GM12878 (cell line): Measurements from ENCODE around the gene FXYD6. TPM values are rescaled to one million over a fixed set of nuclear protein-coding genes. Genes with fewer than 3 reads are reported as not detected.

Experiments used
- ATAC-seq: fragments of 200-7000 bp; cut with Tn5 transposase; 3 replicates; pipeline ENCODE4 v1.9.1; 2020; ENCODE audit warnings: mild to moderate bottlenecking, moderate library complexity
- BruUV-seq: library from RNA; stranded (reverse); fragments of 400-500 nt; replicated peaks from 2 replicates; lab custom pipeline; 2021; lab: Mats Ljungman, UMichigan
- CTCF ChIA-PET: fragments of 300-600 bp; sonication (Branson Sonifier 250); formaldehyde crosslinking; extraction: SDS; loops from one replicate; lab custom pipeline; 2021; ENCODE audit warnings: inconsistent platforms; lab: Yijun Ruan, JAX
- POLR2A ChIA-PET: fragments of 350-600 bp; formaldehyde crosslinking; extraction: SDS; loops from one replicate; lab custom pipeline; 2021; ENCODE audit warnings: inconsistent platforms; lab: Charles Lee
- RAD21 ChIA-PET: fragments of 300-600 bp; sonication (Branson Sonifier 250); formaldehyde crosslinking; loops from one replicate; lab custom pipeline; 2023; ENCODE audit warnings: antibody characterized with exemption; ENCODE audit not compliant: unreplicated experiment; lab: Charles Lee
- SMC1A ChIA-PET: fragments of 300-600 bp; sonication (Branson Sonifier 250); formaldehyde crosslinking; loops from one replicate; lab custom pipeline; 2023; ENCODE audit not compliant: unreplicated experiment, uncharacterized antibody; lab: Charles Lee
- DNase-seq: peaks from one replicate; pipeline ENCODE4 v3.0.0-alpha.2; 2011; ENCODE audit warnings: low read depth, low spot score
- FAIRE-seq: peaks from 3 replicates; lab custom pipeline; 2011; peaks lifted over from hg19 to GRCh38; lab: Jason Lieb, UNC
- H2AFZ ChIP-seq: 2 replicates; pipeline ENCODE4 v1.6.0; 2011; ENCODE audit warnings: low read depth, low read length, control low read depth; ENCODE audit not compliant: control insufficient read depth
- H3K27ac ChIP-seq: 2 replicates; pipeline ENCODE4 v1.5.1; 2011; ENCODE audit warnings: control low read depth; ENCODE audit not compliant: control insufficient read depth, insufficient read depth
- H3K27me3 ChIP-seq, 2 experiments: replicated peaks in 1 of 2; 2 replicates each; pipeline versions ENCODE4 v1.6.0 to v1.6.1; 2011; ENCODE audit warnings: low read length in 1 of 2; ENCODE audit not compliant: control insufficient read depth in 2 of 2, insufficient read depth in 2 of 2
- H3K36me3 ChIP-seq, 2 experiments: 2 replicates each; pipeline ENCODE4 v1.5.1; 2011; ENCODE audit warnings: low read length in 1 of 2; ENCODE audit not compliant: control insufficient read depth in 2 of 2, insufficient read depth in 2 of 2
- H3K4me1 ChIP-seq: 2 replicates; pipeline ENCODE4 v1.6.1; 2011; ENCODE audit warnings: mild to moderate bottlenecking, low read length, moderate library complexity, mixed read lengths; ENCODE audit not compliant: control insufficient read depth, insufficient read depth
- H3K4me2 ChIP-seq: 2 replicates; pipeline ENCODE4 v1.6.0; 2011; ENCODE audit warnings: control low read depth; ENCODE audit not compliant: control insufficient read depth, insufficient read depth
- H3K4me3 ChIP-seq: fragments of 200-600 bp; sonication (generic); 2 replicates; pipeline ENCODE4 v1.5.1; 2016
- H3K79me2 ChIP-seq: 2 replicates; pipeline ENCODE4 v1.6.0; 2011; ENCODE audit warnings: low read length; ENCODE audit not compliant: control insufficient read depth, insufficient read depth
- H3K9ac ChIP-seq: 2 replicates; pipeline ENCODE4 v1.8.0; 2011; ENCODE audit warnings: low read length, control low read depth, mixed read lengths; ENCODE audit not compliant: control insufficient read depth, insufficient read depth
- H3K9me3 ChIP-seq: replicated peaks from 3 replicates; pipeline ENCODE4 v1.5.1; 2011; ENCODE audit warnings: mild to moderate bottlenecking, low read length; ENCODE audit not compliant: control insufficient read depth, insufficient read depth
- H4K20me1 ChIP-seq: 2 replicates; pipeline ENCODE4 v1.6.0; 2011; ENCODE audit not compliant: control insufficient read depth, insufficient read depth
- CBX3 ChIP-seq: fragments of 200-600 bp; sonication (generic); IDR thresholded peaks from 2 replicates; pipeline ENCODE4 v1.6.1; 2016; ENCODE audit warnings: low read depth, borderline replicate concordance
- EP300 ChIP-seq, 2 experiments: fragments of 150-350 bp in 1 of 2; IDR thresholded peaks; 2 replicates each; pipeline ENCODE4 v1.6.1; 2011 to 2012; ENCODE audit warnings: low read depth in 2 of 2, low read length in 2 of 2, borderline replicate concordance in 1 of 2, improper control_type of control experiment in 1 of 2, inconsistent platforms in 1 of 2; ENCODE audit not compliant: control insufficient read depth in 1 of 2
- FOS ChIP-seq: IDR thresholded peaks from 3 replicates; pipeline ENCODE4 v1.6.1; 2011; ENCODE audit warnings: borderline replicate concordance; ENCODE audit not compliant: insufficient read length; ENCODE audit errors: extremely low read depth
- NFXL1 ChIP-seq: fragments of 450-650 bp; IDR thresholded peaks from 2 replicates; pipeline ENCODE4 v1.6.1; 2017; ENCODE audit warnings: antibody characterized with exemption, mild to moderate bottlenecking, borderline replicate concordance
- NR2C2 ChIP-seq: IDR thresholded peaks from 2 replicates; pipeline ENCODE4 v1.6.1; 2011; ENCODE audit warnings: borderline replicate concordance, low read depth; ENCODE audit not compliant: control insufficient read depth, insufficient read length
- PML ChIP-seq: IDR thresholded peaks from 2 replicates; pipeline ENCODE4 v1.6.1; 2012; ENCODE audit warnings: low read length, inconsistent platforms
- SREBF1 ChIP-seq: IDR thresholded peaks from 2 replicates; pipeline ENCODE4 v1.6.1; 2012; ENCODE audit warnings: mild to moderate bottlenecking, low read length
- SUZ12 ChIP-seq: fragments of 200-600 bp; sonication (generic); IDR thresholded peaks from one replicate; pipeline ENCODE4 v1.6.1; 2018; ENCODE audit warnings: antibody characterized with exemption, mild to moderate bottlenecking; ENCODE audit not compliant: unreplicated experiment
- WGBS: methylation state at CpG from one replicate; pipeline ENCODE4 v1.1.6; 2016; ENCODE audit warnings: low lambda C conversion rate; ENCODE audit not compliant: insufficient replicate concordance, insufficient coverage; ENCODE audit errors: missing lambda C conversion rate; 5-methylcytosine and 5-hydroxymethylcytosine counted together
- in situ Hi-C: fragments of 300-500 bp; cut with MboI; formaldehyde crosslinking; loops from 9 replicates; pipeline ENCODE4 v1.14.3; 2018; ENCODE audit warnings: mixed read lengths
- intact Hi-C: fragments of 100-400 bp; cut with micrococcal nuclease; formaldehyde crosslinking; loops from one replicate; pipeline ENCODE4 v1.14.2; 2022; ENCODE audit not compliant: unreplicated experiment
- polyA plus RNA-seq, 11 experiments: library from polyadenylated mRNA; depleted of rRNA in 4 of 11; unstranded in 6 of 11; stranded (reverse) in 5 of 11; fragments of >200 nt; fragmentation: Nextera tagmentation in 4 of 11; fragmentation: Illumina TruSeq in 1 of 11; extraction: Ambion mirVana in 4 of 11; extraction: Trizol in 1 of 11; gene quantifications; 1 replicate in 1 of 11; 2 replicates in 10 of 11; pipeline versions ENCODE4 v1.2.1 to v1.2.3, GENCODE V29; 2011 to 2016; ENCODE audit warnings: inconsistent platforms in 2 of 11, missing spikeins in 2 of 11, low read depth in 1 of 11
- total RNA-seq, 4 experiments: library from RNA; depleted of rRNA in 3 of 4; stranded (reverse); fragments of >200 nt in 3 of 4; fragmentation: Illumina TruSeq in 1 of 4; extraction: Trizol in 1 of 4; gene quantifications; 2 replicates each; pipeline versions ENCODE4 v1.2.1 to v1.2.3, GENCODE V29; 2013 to 2021

Gene FXYD6
- total and polyA plus RNA-seq, 10 of the 15 experiments (the other 5 are each of a cell fraction or from before 2014, with no cell fraction given) = 0.09 to 2.0 (median 0.23) TPM; not detected in 2

DNA sequence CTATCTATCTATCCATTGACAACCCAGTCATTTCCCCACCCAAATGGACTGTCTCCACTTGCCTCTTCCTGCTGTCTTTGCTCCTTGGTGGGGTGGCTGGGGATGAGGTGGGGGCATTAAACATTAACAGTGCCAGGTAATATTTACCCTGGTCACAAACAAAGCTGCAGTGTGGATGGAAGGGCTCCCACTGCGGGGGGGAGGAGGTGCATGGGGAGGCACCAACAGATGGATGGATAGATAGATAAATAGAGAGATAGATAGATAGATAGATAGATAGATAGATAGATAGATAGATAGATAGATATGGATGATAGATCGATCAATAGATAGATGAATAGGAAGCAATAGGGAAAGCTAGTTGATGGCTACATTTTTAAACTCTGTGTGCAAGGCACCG is 49.6 kb downstream of the FXYD6 start:
- Histone ChIP-seq H3K27ac (no peak overlapping the region), H3K4me2 (no peak overlapping the region), H3K9me3 (no peaks in the 10 kb centered on the region), H4K20me1 (no peaks in the 10 kb centered on the region), H3K27me3 (no peaks in the 10 kb centered on the region), H3K79me2 (no peaks in the 10 kb centered on the region), H3K9ac (no peak overlapping the region), H3K4me1 (peaks cover 17% of the 10 kb centered on the region), H3K4me3 (no peak overlapping the region), H2AFZ (no peak overlapping the region), H3K36me3 (no peaks in the 10 kb centered on the region)
- ChIA-PET POLR2A (interaction anchor here (0.7 kb wide), 1 partner anchor 124 kb away, joined by 3 read pairs; no protein-coding TSS in a partner anchor), CTCF (interaction anchor here (0.9 to 16.0 kb wide), 8 partner anchors 10 to 226 kb away, joined by 3 to 503 read pairs (median 14); no protein-coding TSS in a partner anchor), RAD21 (interaction anchor here (0.7 to 22.6 kb wide), 7 partner anchors 10 to 226 kb away, joined by 3 to 393 read pairs (median 5); no protein-coding TSS in a partner anchor), SMC1A (interaction anchor here (0.8 to 9.6 kb wide), 9 partner anchors 9 to 256 kb away, joined by 3 to 98 read pairs (median 4); no protein-coding TSS in a partner anchor)
- DNase-seq (no peak), FAIRE-seq (no peak), ATAC-seq (no peak)
- intact Hi-C loops = no loop called here
- no peak for TF ChIP-seq PML
- no peak for TF ChIP-seq SREBF1
- no peak for TF ChIP-seq NR2C2
- TF ChIP-seq EP300 (IDR thresholded peaks at IDR 0.05; ENCODE audit: borderline replicate concordance in 1 of 2, control insufficient read depth in 1 of 2, low read depth in 2 of 2, low read length in 2 of 2) = no peak
- TF ChIP-seq FOS = no peak
- TF ChIP-seq CBX3 = no peak
- TF ChIP-seq SUZ12 = no peak
- no peak for TF ChIP-seq NFXL1
- BruUV-seq = no TSS peak
- in situ Hi-C loops = no loop called here
- 47% methylated on average over 3 of the region's 3 CpGs for WGBS
